ENCODE measurements around the gene MEI1.

MEI1 gene

DNA sequence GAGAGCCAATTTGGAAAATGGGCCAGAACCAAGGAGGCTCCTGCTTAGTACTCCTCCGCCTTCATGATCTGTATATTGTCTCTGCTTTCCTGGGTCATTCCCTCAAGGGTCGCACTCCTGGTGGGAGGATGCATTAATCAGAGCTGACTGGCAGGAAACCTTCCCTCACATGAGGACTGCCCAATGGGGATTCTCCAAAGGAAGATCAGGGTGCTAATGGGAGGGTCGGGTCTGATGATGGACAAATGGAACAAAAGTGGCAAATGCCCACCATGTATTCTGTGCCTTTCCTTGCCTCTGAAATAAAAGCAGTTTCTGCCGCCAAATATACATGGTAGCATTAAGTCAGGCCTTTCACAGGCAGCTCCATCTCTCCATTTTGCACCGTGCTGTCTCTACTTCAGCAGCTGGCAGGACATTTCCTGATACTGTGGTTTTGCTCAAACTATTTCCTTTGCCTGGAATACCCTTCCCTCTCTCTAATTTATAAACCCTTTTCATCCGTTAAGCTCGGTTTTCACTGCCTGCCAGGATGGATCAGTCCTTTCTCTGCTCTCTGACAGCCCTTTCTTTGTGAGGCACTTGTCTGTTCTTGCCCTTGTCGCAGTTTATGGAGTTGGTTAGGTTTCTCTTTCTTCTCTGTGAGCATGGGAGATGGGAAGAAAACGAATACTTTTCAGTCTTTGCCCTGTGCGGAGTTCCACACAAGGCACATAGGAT lies 147.1 kb downstream of the MEI1 start:
- no peak for DNase-seq

DNA sequence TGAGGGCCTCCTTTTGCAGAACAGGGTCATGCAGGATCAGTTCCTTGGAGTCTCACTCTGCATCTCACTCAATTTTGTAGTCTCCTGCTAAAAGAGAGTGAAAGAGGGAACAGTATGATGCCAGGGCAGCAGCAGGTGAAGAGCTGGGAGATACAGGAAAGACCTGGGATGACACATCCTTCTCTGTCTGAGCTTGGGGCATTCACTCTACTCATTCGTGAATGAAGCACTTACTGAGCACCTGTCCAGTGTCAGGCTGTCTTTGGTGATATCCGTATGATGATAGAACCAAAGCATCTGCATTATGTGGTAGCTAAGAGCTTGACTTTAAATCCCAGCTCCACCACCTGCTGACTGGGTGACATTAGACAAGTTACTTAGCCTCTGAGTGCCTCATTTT lies 148.0 kb downstream of the MEI1 start:
- no peak for DNase-seq

- no peak for DNase-seq
These were observed 149.2 kb downstream of the MEI1 start for GRCh38 chr22:41848468-41848867.
